HCT116 (cell line): ENCODE results near the gene GNG7. TPM values are rescaled to one million over a fixed set of nuclear protein-coding genes. Genes with fewer than 3 reads are reported as not detected.
"Not testable (repeated sequence)": the region's sequence is repeated elsewhere in the genome, so short reads cannot be mapped to it uniquely, and the experiment has no call there.

Experiments used
- ATAC-seq: fragments of 200-7000 bp; cut with Tn5 transposase; 2 replicates; pipeline ENCODE4 v1.9.1; 2020; ENCODE audit warnings: mild to moderate bottlenecking, moderate library complexity
- BruUV-seq: library from RNA; stranded (reverse); fragments of 400-500 nt; replicated peaks from 2 replicates; lab custom pipeline; 2021; lab: Mats Ljungman, UMichigan
- CTCF ChIA-PET: fragments of 300-600 bp; sonication (Branson Sonifier 250); formaldehyde crosslinking; loops from one replicate; lab custom pipeline; 2021; ENCODE audit warnings: antibody characterized with exemption; lab: Charles Lee
- POLR2A ChIA-PET: fragments of 300-600, 350-600 bp; sonication (Branson Sonifier 250); formaldehyde crosslinking; loops from one replicate; lab custom pipeline; 2021; ENCODE audit warnings: antibody characterized with exemption; lab: Charles Lee
- RAD21 ChIA-PET, 2 experiments: fragments of 300-600 bp; sonication (Branson Sonifier 250); formaldehyde crosslinking; loops; one replicate each; lab custom pipeline; 2023; ENCODE audit warnings: low total read pairs in 2 of 2; ENCODE audit not compliant: uncharacterized antibody in 2 of 2, unreplicated experiment in 2 of 2, low non-redundant PET in 1 of 2; lab: Charles Lee
- DNase-seq: peaks from one replicate; pipeline ENCODE4 v3.0.0-alpha.2; 2010; ENCODE audit warnings: low read depth, low spot score
- H2AFZ ChIP-seq: fragments of 200-600 bp; shearing (Covaris generic), sonication (generic); 2 replicates; pipeline ENCODE4 v1.6.1; 2017; ENCODE audit warnings: low read depth, mixed run types, mixed read lengths, antibody characterized with exemption, low read length; ENCODE audit not compliant: poor library complexity, severe bottlenecking
- H3K27ac ChIP-seq: 2 replicates; pipeline ENCODE4 v1.5.1; 2012; ENCODE audit warnings: low read depth, low read length
- H3K27me3 ChIP-seq: fragments of 200-600 bp; sonication (generic); 2 replicates; pipeline ENCODE4 v1.6.1; 2016; ENCODE audit warnings: mixed run types, low read length, mixed read lengths; ENCODE audit not compliant: insufficient read depth
- H3K36me3 ChIP-seq, 2 experiments: fragments of 200-500 bp in 1 of 2; fragments of 200-600 bp in 1 of 2; sonication (Bioruptor generic) in 1 of 2; sonication (generic) in 1 of 2; 2 replicates each; pipeline versions ENCODE4 v1.5.1 to v1.6.1; 2014 to 2016; ENCODE audit warnings: low read length in 2 of 2, inconsistent platforms in 1 of 2, mixed read lengths in 1 of 2, mixed run types in 1 of 2; ENCODE audit not compliant: insufficient read depth in 2 of 2, control insufficient read depth in 1 of 2
- H3K4me1 ChIP-seq, 2 experiments: fragments of 200-600 bp in 1 of 2; sonication (generic) in 1 of 2; 2 replicates each; pipeline versions ENCODE4 v1.5.1 to v1.6.1; 2012 to 2017; ENCODE audit warnings: low read length in 2 of 2, inconsistent platforms in 1 of 2, mild to moderate bottlenecking in 1 of 2, mixed read lengths in 1 of 2, mixed run types in 1 of 2, moderate library complexity in 1 of 2; ENCODE audit not compliant: insufficient read depth in 2 of 2, control insufficient read depth in 1 of 2
- H3K4me2 ChIP-seq: fragments of 200-600 bp; sonication (generic); 2 replicates; pipeline ENCODE4 v1.6.1; 2017; ENCODE audit warnings: mixed run types, low read length, mixed read lengths
- H3K4me3 ChIP-seq, 2 experiments: fragments of 200-600 bp in 1 of 2; sonication (generic) in 1 of 2; replicated peaks in 1 of 2; 2 replicates each; pipeline ENCODE4 v1.5.1; 2011 to 2016; ENCODE audit warnings: low read length in 2 of 2, control low read depth in 1 of 2, low read depth in 1 of 2, mild to moderate bottlenecking in 1 of 2, mixed read lengths in 1 of 2, mixed run types in 1 of 2
- H3K79me2 ChIP-seq: fragments of 200-600 bp; sonication (generic); 2 replicates; pipeline ENCODE4 v1.6.1; 2017; ENCODE audit warnings: mild to moderate bottlenecking, mixed run types, low read length, moderate library complexity, mixed read lengths; ENCODE audit not compliant: insufficient read depth
- H3K9ac ChIP-seq: fragments of 200-600 bp; sonication (generic); 2 replicates; pipeline ENCODE4 v1.6.1; 2016; ENCODE audit warnings: low read length, mixed read lengths
- H3K9me2 ChIP-seq: fragments of 200-600 bp; sonication (generic), shearing (Covaris generic); 2 replicates; pipeline ENCODE4 v1.6.1; 2017; ENCODE audit warnings: mixed run types, mild to moderate bottlenecking, moderate library complexity; ENCODE audit not compliant: insufficient read depth
- H3K9me3 ChIP-seq, 2 experiments: fragments of 200-500 bp in 1 of 2; fragments of 200-600 bp in 1 of 2; sonication (Bioruptor generic) in 1 of 2; sonication (generic) in 1 of 2; 2 replicates each; pipeline ENCODE4 v1.6.1; 2014 to 2017; ENCODE audit warnings: low read length in 2 of 2, mixed read lengths in 2 of 2, inconsistent platforms in 1 of 2, low read depth in 1 of 2, mild to moderate bottlenecking in 1 of 2, mixed run types in 1 of 2, moderate library complexity in 1 of 2; ENCODE audit not compliant: control insufficient read depth in 1 of 2, insufficient read depth in 1 of 2
- H4K20me1 ChIP-seq: fragments of 200-600 bp; sonication (generic), shearing (Covaris generic); 2 replicates; pipeline ENCODE4 v1.6.1; 2017; ENCODE audit warnings: mixed run types, mild to moderate bottlenecking, moderate library complexity; ENCODE audit not compliant: insufficient read depth
- CBX3 ChIP-seq: IDR thresholded peaks from 2 replicates; pipeline ENCODE4 v1.6.1; 2012; ENCODE audit warnings: low read depth
- CEBPB ChIP-seq: IDR thresholded peaks from 2 replicates; pipeline ENCODE4 v1.6.1; 2012; ENCODE audit warnings: low read depth
- EZH2 ChIP-seq: fragments of 200-600 bp; sonication (generic); IDR thresholded peaks from 2 replicates; pipeline ENCODE4 v1.6.1; 2017; ENCODE audit warnings: antibody characterized with exemption, mixed run types
- EZH2phosphoT487 ChIP-seq: fragments of 200-600 bp; IDR thresholded peaks from 2 replicates; pipeline ENCODE4 v1.6.1; 2018; ENCODE audit warnings: antibody characterized with exemption, borderline replicate concordance
- POLR2A ChIP-seq: IDR thresholded peaks from 2 replicates; pipeline ENCODE4 v1.7.0; 2011; ENCODE audit warnings: borderline replicate concordance; ENCODE audit not compliant: insufficient read depth, insufficient read length; ENCODE audit errors: extremely low read depth
- RAD21 ChIP-seq: IDR thresholded peaks from 2 replicates; pipeline ENCODE4 v1.6.1; 2012; ENCODE audit warnings: low read depth, mild to moderate bottlenecking
- ZNF274 ChIP-seq: fragments of 200-500 bp; sonication (Bioruptor generic); IDR thresholded peaks from 2 replicates; pipeline ENCODE4 v1.6.1; 2014; ENCODE audit warnings: mild to moderate bottlenecking, low read depth, low read length, inconsistent platforms
- intact Hi-C: fragments of 100-400 bp; cut with micrococcal nuclease; formaldehyde crosslinking; loops from 2 replicates; pipeline ENCODE4 v1.10.0; 2022
- total RNA-seq: library from RNA; stranded (reverse); gene quantifications from one replicate; pipeline ENCODE4 v1.2.1, GENCODE V29; 2021; ENCODE audit not compliant: unreplicated experiment

Gene GNG7
- total RNA-seq, 1 experiment from 2014 or later: 11.3 TPM

- no peak for ATAC-seq
- Histone ChIP-seq H3K27ac (no peak overlapping the region), H3K9me2 (no peaks in the 10 kb centered on the region), H3K4me1 (peaks cover 6 to 9% of the 10 kb centered on the region in 2 experiments), H2AFZ (no peak overlapping the region), H3K9ac (no peak overlapping the region), H3K4me3 (no peak overlapping the region), H4K20me1 (no peaks in the 10 kb centered on the region), H3K27me3 (no peaks in the 10 kb centered on the region), H3K36me3 (no peaks in the 10 kb centered on the region), H3K9me3 (no peaks in the 10 kb centered on the region), H3K4me2 (no peak overlapping the region), H3K79me2 (no peaks in the 10 kb centered on the region)
- CTCF ChIA-PET: no interaction called here
- DNase-seq: no peak
- BruUV-seq: no TSS peak
- TF ChIP-seq EZH2: no peak
- no peak for TF ChIP-seq ZNF274
- no peak for TF ChIP-seq CEBPB
- TF ChIP-seq RAD21: no peak
- no peak for TF ChIP-seq CBX3
- no peak for TF ChIP-seq POLR2A
- POLR2A ChIA-PET: no interaction called here
- RAD21 ChIA-PET: no interaction called here
- intact Hi-C loops: no loop called here
Measured at GRCh38 chr19:2560369-2560768, 142.1 kb downstream of the GNG7 start.

DNA sequence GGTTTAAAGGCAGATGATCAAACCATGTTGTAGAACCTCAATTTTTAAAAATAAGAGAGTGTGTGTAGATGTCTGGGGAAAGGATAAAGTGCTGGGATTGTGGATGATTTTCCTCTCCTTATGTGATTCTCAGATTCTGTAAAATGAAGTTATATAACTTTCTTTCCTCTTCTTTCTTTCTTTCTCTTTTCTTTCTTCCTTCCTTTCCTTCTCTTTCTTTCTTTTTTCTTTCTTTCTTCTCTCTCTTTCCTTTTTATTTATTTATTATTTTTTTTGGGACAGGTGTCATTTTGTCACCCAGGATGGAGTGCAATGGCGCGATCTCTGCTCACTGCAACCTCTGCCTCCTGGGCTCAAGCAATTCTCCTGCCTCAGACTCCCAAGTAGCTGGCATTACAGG lies 144.0 kb downstream of the GNG7 start:
- Histone ChIP-seq H3K9me3 (no peaks in the 10 kb centered on the region), H3K27me3 (no peaks in the 10 kb centered on the region), H3K36me3 (no peaks in the 10 kb centered on the region), H2AFZ (no peak overlapping the region), H3K4me1 (peaks cover 19 to 21% of the 10 kb centered on the region in 2 experiments), H3K9ac (no peak overlapping the region), H3K27ac (no peak overlapping the region), H3K79me2 (no peaks in the 10 kb centered on the region), H4K20me1 (no peaks in the 10 kb centered on the region), H3K4me2 (no peak overlapping the region), H3K4me3 (no peak overlapping the region), H3K9me2 (no peaks in the 10 kb centered on the region)
- ATAC-seq: no peak
- POLR2A ChIA-PET: no interaction called here
- TF ChIP-seq EZH2phosphoT487: no peak
- TF ChIP-seq EZH2: no peak
- intact Hi-C loops: no loop called here
- no peak for DNase-seq
- no TSS peak for BruUV-seq
- CTCF ChIA-PET: no interaction called here
- RAD21 ChIA-PET: no interaction called here

- H3K36me3 ChIP-seq, H3K4me3 ChIP-seq, H3K79me2 ChIP-seq, H4K20me1 ChIP-seq, H3K9me2 ChIP-seq, H3K4me2 ChIP-seq, H3K9ac ChIP-seq, CTCF ChIA-PET, H2AFZ ChIP-seq, H3K9me3 ChIP-seq, H3K27me3 ChIP-seq, intact Hi-C loops, BruUV-seq, ATAC-seq, H3K27ac ChIP-seq, DNase-seq, RAD21 ChIA-PET: not testable (repeated sequence)
- POLR2A ChIA-PET: interaction anchor here (1.0 kb wide), 1 partner anchor 82 kb away, joined by 3 read pairs; the partner anchor contains the start of gene GADD45B
- H3K4me1 ChIP-seq: peaks cover 20 to 21% of the 10 kb centered on the region in 2 experiments
Measured at GRCh38 chr19:2558131-2558530, 144.4 kb downstream of the GNG7 start.
